ENCODE data around the gene PPP1R14D. TPM values are rescaled to one million over a fixed set of nuclear protein-coding genes. Genes with fewer than 3 reads are reported as not detected.

The PPP1R14D gene
- total RNA-seq, 1 donor from 2014 or later: not detected

DNA sequence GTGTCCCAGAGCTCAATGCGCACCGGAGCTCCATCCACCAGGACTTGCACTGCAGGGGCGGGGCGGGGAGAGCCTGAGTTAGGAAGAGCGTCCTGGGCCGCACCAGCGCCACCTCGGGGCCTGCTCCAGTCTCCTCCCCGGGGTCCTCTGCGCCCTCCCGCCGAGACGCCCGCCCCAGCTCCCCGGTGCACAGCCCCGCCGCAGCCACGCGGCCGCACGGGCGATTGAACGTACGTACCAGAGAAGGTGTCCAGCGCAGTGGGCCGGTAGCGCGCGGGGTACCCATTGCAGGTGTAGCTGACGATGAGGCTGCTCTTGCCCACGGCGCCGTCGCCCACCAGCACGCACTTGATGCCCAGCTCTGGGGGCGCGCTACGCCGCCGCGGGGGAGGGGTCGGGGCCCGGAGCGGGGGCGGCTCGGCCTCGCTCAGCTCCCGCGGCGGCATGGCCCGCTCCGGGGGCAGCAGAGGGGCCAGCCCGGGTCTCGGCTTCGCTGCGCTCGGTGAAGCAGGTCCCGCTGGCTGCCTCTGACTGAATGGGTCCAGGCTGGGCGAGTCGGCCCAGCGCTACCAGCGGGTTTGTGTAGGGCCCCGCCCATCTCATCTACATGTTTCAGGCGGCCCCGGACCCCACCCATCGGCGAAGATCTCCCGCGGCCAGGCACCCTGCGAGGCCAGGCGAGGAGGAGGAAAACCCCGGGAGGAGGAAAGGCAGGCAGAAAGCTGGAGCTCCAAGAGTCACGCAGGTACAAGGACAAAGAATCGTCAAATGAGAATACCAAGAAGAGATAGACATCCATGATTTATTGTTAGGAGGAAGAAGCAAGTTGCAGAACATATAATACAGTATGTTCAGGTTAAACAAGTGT, 45.4 kb upstream of the PPP1R14D start, which contains the start of gene RHOV:
Gene RHOV, minus strand, starts transcription at position 541 of the 868 bp plus-strand sequence. Its CDS starts 95 bp downstream, at position 446.
- H3K9ac ChIP-seq: no peak within 1 kb of the TSS

DNA sequence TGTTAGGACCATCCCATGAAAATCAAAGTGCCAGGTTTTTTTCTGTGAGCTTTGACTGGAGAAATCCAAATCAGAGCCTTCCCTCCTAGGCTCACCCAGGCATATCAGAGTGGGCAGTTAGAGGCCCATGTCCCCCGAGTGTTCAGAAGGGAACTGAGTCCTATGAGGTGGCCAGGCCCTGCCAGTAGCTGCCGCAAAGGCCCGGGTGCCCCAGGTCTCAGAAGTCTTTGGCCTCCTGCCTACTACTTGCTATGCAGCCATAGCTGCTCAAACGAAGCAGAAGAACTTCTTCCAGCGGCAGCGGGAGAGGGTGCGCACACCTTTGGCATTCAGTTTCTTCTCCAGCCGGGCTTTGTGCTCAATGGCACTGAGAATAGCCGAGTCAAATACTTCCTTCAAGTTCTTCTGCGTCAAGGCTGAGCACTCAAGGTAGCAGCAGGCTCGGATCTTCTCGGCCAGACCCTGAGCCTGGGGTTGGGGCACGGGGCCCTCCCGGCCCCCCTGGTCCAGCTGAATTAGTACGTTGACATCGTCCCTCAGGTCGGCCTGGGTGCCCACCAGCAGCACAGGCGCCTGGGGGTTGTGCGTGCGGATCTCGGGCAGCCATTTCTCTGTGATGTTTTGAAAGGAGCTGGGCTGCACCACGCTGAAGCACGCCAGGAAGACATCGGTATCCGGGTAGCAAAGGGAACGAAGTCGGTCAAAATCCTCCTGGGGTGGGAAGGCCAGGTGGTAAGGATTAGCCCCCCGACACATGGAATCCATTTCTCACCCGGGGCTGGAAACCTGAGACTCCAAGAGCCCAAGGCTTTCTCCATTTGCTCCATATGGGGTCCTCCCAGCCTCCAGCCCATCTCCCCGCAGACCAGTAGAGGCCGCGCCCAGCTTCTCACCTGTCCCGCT, 44.5 kb upstream of the PPP1R14D start:
- H3K27ac Mint-ChIP-seq: no peak overlapping the region

More for the DNA sequence above, 45.4 kb upstream of the PPP1R14D start, which contains the start of gene RHOV:
- H3F3A ChIP-seq (ENCODE audit: low read depth): peaks cover 9% of the 10 kb centered on the region
- Mint-ChIP-seq H3K27me3 (ENCODE audit: insufficient read depth, low read depth) (peaks cover 21% of the 10 kb centered on the region), H3K4me3 (peak within 1 kb of the TSS; percentile 85), H3K4me1 (peaks cover 5% of the 10 kb centered on the region), H3K27ac (peak within 1 kb of the TSS; percentile 27), H3K9me3 (no peaks in the 10 kb centered on the region), H3K36me3 (no peaks in the 10 kb centered on the region)
- peak within 1 kb of the TSS; percentile 95 for H3K4me2 ChIP-seq
- H3K4me1 ChIP-seq: peaks cover 4% of the 10 kb centered on the region
- H3K79me2 ChIP-seq (ENCODE audit: low read depth): no peaks in the 10 kb centered on the region
- TF ChIP-seq EZH2phosphoT487 (IDR thresholded peaks at IDR 0.05): no peak
- TF ChIP-seq EZH2 (IDR thresholded peaks at IDR 0.05): peak; percentile 40
- TF ChIP-seq, protein P1, sequence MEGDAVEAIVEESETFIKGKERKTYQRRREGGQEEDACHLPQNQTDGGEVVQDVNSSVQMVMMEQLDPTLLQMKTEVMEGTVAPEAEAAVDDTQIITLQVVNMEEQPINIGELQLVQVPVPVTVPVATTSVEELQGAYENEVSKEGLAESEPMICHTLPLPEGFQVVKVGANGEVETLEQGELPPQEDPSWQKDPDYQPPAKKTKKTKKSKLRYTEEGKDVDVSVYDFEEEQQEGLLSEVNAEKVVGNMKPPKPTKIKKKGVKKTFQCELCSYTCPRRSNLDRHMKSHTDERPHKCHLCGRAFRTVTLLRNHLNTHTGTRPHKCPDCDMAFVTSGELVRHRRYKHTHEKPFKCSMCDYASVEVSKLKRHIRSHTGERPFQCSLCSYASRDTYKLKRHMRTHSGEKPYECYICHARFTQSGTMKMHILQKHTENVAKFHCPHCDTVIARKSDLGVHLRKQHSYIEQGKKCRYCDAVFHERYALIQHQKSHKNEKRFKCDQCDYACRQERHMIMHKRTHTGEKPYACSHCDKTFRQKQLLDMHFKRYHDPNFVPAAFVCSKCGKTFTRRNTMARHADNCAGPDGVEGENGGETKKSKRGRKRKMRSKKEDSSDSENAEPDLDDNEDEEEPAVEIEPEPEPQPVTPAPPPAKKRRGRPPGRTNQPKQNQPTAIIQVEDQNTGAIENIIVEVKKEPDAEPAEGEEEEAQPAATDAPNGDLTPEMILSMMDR (IDR thresholded peaks at IDR 0.05): peak; percentile 50
- H3K36me3 ChIP-seq: no peaks in the 10 kb centered on the region
- DNase-seq (ENCODE audit: low spot score): peak; percentile 86
- H3K27ac ChIP-seq: no peak within 1 kb of the TSS
- H3K27me3 ChIP-seq: peaks cover 29% of the 10 kb centered on the region
- H4K20me1 ChIP-seq (ENCODE audit: low read depth): peaks cover 4% of the 10 kb centered on the region
- peak within 1 kb of the TSS; percentile 92 for H2AFZ ChIP-seq (replicated peaks)
- H3K9me3 ChIP-seq (ENCODE audit: low read depth): no peaks in the 10 kb centered on the region
- peak within 1 kb of the TSS; percentile 66 for H3K4me3 ChIP-seq

More for the DNA sequence above, 44.5 kb upstream of the PPP1R14D start:
- Histone ChIP-seq H3K9ac (no peak overlapping the region), H3K4me3 (peak overlapping the region; percentile 66), H3K4me2 (peak overlapping the region; percentile 95), H3K9me3 (ENCODE audit: low read depth) (no peaks in the 10 kb centered on the region), H3K27ac (no peak overlapping the region), H3F3A (ENCODE audit: low read depth) (peaks cover 9% of the 10 kb centered on the region), H4K20me1 (ENCODE audit: low read depth) (peaks cover 4% of the 10 kb centered on the region), H3K79me2 (ENCODE audit: low read depth) (no peaks in the 10 kb centered on the region), H3K36me3 (no peaks in the 10 kb centered on the region), H2AFZ (replicated peaks) (peak overlapping the region; percentile 92), H3K4me1 (peaks cover 4% of the 10 kb centered on the region), H3K27me3 (peaks cover 29% of the 10 kb centered on the region)
- TF ChIP-seq, protein P1 (IDR thresholded peaks at IDR 0.05): no peak
- no peak for TF ChIP-seq EZH2 (IDR thresholded peaks at IDR 0.05)
- no peak for TF ChIP-seq EZH2phosphoT487 (IDR thresholded peaks at IDR 0.05)
- no peaks in the 10 kb centered on the region for H3K36me3 Mint-ChIP-seq
- peaks cover 23% of the 10 kb centered on the region for H3K27me3 Mint-ChIP-seq (ENCODE audit: insufficient read depth, low read depth)
- no peak for DNase-seq (ENCODE audit: low spot score)
- H3K9me3 Mint-ChIP-seq: no peaks in the 10 kb centered on the region
- peaks cover 5% of the 10 kb centered on the region for H3K4me1 Mint-ChIP-seq
- H3K4me3 Mint-ChIP-seq: peak overlapping the region; percentile 79

All from neural progenitor cell (in vitro differentiated cells).